ENCODE results near the gene SSBP2. TPM values are rescaled to one million over a fixed set of nuclear protein-coding genes. Genes with fewer than 3 reads are reported as not detected.

SSBP2 gene
- total and polyA plus RNA-seq, 2 of the 8 experiments (the other 6 are each of a cell fraction or from before 2014, with no cell fraction given): 21.5 to 36.2 TPM

DNA sequence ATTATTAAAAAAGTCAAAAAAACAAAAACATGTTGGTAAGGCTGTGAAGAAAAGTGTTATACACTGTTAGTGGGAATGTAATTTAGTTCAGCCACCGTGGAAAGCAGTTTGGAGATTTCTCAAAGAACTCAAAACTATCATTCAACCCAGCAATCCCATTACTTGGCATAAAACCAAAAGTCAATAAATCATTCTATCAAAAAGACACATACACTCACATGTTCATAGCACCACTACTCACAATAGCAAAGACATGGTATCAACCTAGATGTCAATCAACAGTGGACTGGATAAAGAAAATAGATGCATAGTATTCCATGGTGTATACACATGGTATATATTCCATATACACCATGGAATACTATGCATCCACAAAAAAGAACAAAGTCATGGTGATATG is 208.7 kb downstream of the SSBP2 start:
- H3K14ac ChIP-seq (ENCODE audit: insufficient read length): no peak overlapping the region
- no peak overlapping the region for H2BK15ac ChIP-seq (ENCODE audit: low read length)
- H3K18ac ChIP-seq (ENCODE audit: extremely low read depth, low read length): no peak overlapping the region
- no peak overlapping the region for H2BK12ac ChIP-seq (ENCODE audit: low read depth, low read length)
- no peaks in the 10 kb centered on the region for H3K4me1 ChIP-seq (replicated peaks in 1 of 4; ENCODE audit: control insufficient read depth in 3 of 4, insufficient read depth in 4 of 4, low read length in 3 of 4)
- no peaks in the 10 kb centered on the region for H4K20me1 ChIP-seq (replicated peaks in 1 of 2; ENCODE audit: control insufficient read depth in 1 of 2, insufficient read depth in 2 of 2, low read length in 2 of 2)
- H3K79me1 ChIP-seq (ENCODE audit: low read depth, low read length): no peaks in the 10 kb centered on the region
- H3K23ac ChIP-seq (ENCODE audit: insufficient read length): no peak overlapping the region
- H3K27me3 ChIP-seq (replicated peaks in 1 of 4; ENCODE audit: control insufficient read depth in 3 of 4, extremely low read depth in 1 of 4, insufficient read depth in 3 of 4, low read length in 3 of 4): no peaks in the 10 kb centered on the region
- no peak overlapping the region for H2AK5ac ChIP-seq (ENCODE audit: low read depth, low read length)
- H3K36me3 ChIP-seq (ENCODE audit: control insufficient read depth in 2 of 4, insufficient read depth in 4 of 4, low read length in 3 of 4): no peaks in the 10 kb centered on the region
- H3K56ac ChIP-seq (replicated peaks; ENCODE audit: insufficient read length, low read depth, low read length): no peak overlapping the region
- H3K4ac ChIP-seq (replicated peaks; ENCODE audit: insufficient read length, low read depth, low read length): no peak overlapping the region
- no peak overlapping the region for H4K91ac ChIP-seq (replicated peaks; ENCODE audit: insufficient read length, low read length)
- H3K9me3 ChIP-seq (ENCODE audit: insufficient read depth in 2 of 2, low read depth in 1 of 2, low read length in 1 of 2): peaks cover 0 to 3% of the 10 kb centered on the region in 2 experiments; a peak in 1 of 4 replicates
- no peak overlapping the region for H3K9ac ChIP-seq (replicated peaks in 1 of 4; ENCODE audit: extremely low read depth in 1 of 4, low read depth in 3 of 4, low read length in 3 of 4)
- no peak overlapping the region for H2BK120ac ChIP-seq (replicated peaks; ENCODE audit: low read depth, low read length)
- ChIA-PET CTCF (ENCODE audit: partially characterized antibody) (no interaction called here), POLR2A (ENCODE audit: partially characterized antibody) (no interaction called here)
- no peak overlapping the region for H3K4me2 ChIP-seq (ENCODE audit: insufficient read depth in 1 of 2, low read depth in 2 of 2, low read length in 2 of 2)
- no peak overlapping the region for H2BK20ac ChIP-seq (ENCODE audit: low read length)
- H2BK5ac ChIP-seq (ENCODE audit: low read depth, low read length): no peak overlapping the region
- H3K4me3 ChIP-seq (ENCODE audit: extremely low read depth in 1 of 4, insufficient read depth in 2 of 4, low read depth in 3 of 4, low read length in 4 of 4): no peak overlapping the region
- no peaks in the 10 kb centered on the region for H3K23me2 ChIP-seq (ENCODE audit: low read depth, low read length)
- WGBS, 2 experiments (ENCODE audit: extremely low coverage in 1 of 2, insufficient coverage in 1 of 2, insufficient read length in 1 of 2, insufficient replicate concordance in 2 of 2, low coverage in 1 of 2, low lambda C conversion rate in 2 of 2, missing lambda C conversion rate in 1 of 2): 100% methylated on average over 1 of the region's 1 CpG; no CpG with 5 or more reads in 1 of the 2 experiments
- no peak overlapping the region for H2AFZ ChIP-seq (ENCODE audit: low read length)
- H4K8ac ChIP-seq (ENCODE audit: extremely low read depth, insufficient read depth, low read length): no peak overlapping the region
- H3K79me2 ChIP-seq (ENCODE audit: control insufficient read depth in 1 of 2, insufficient read depth in 2 of 2, low read length in 2 of 2): no peaks in the 10 kb centered on the region
- H3K27ac ChIP-seq (ENCODE audit: low read depth, low read length): no peak overlapping the region
- DNase-seq (ENCODE audit: low read depth in 1 of 2, low spot score in 2 of 2) (no peak), FAIRE-seq (no peak)
- no peak overlapping the region for H4K5ac ChIP-seq (ENCODE audit: insufficient read length, low read depth, low read length)
- TF ChIP-seq SP4 (IDR thresholded peaks at IDR 0.05; ENCODE audit: low read length) (no peak), CHD2 (IDR thresholded peaks at IDR 0.05; ENCODE audit: low read length) (no peak), BACH1 (IDR thresholded peaks at IDR 0.05; ENCODE audit: low read length) (no peak), CTBP2 (IDR thresholded peaks at IDR 0.05; ENCODE audit: borderline replicate concordance, insufficient read depth, insufficient read length, low read length) (no peak), TAF7 (optimal IDR thresholded peaks at IDR 0.05; ENCODE audit: borderline replicate concordance, low read depth, low read length) (no peak), KDM4A (IDR thresholded peaks at IDR 0.05; ENCODE audit: low read depth, low read length, severe bottlenecking) (no peak), POU5F1 (IDR thresholded peaks at IDR 0.05; ENCODE audit: low read depth, low read length) (no peak), RFX5 (IDR thresholded peaks at IDR 0.05; ENCODE audit: borderline replicate concordance, low read depth, low read length) (no peak), SIRT6 (IDR thresholded peaks at IDR 0.05; ENCODE audit: low read length) (no peak), JUND (IDR thresholded peaks at IDR 0.05; ENCODE audit: low read length) (no peak), GABPA (IDR thresholded peaks at IDR 0.05; ENCODE audit: borderline replicate concordance, insufficient read depth, low read length) (no peak), BRCA1 (IDR thresholded peaks at IDR 0.05; ENCODE audit: low read depth, low read length) (no peak), RNF2 (IDR thresholded peaks at IDR 0.05; ENCODE audit: borderline replicate concordance, low read depth, low read length, missing control alignments, poor library complexity, severe bottlenecking) (no peak), ZNF274 (IDR thresholded peaks at IDR 0.05; ENCODE audit: borderline replicate concordance, extremely low read depth, low read length) (no peak)
- TF ChIP-seq, protein P1, sequence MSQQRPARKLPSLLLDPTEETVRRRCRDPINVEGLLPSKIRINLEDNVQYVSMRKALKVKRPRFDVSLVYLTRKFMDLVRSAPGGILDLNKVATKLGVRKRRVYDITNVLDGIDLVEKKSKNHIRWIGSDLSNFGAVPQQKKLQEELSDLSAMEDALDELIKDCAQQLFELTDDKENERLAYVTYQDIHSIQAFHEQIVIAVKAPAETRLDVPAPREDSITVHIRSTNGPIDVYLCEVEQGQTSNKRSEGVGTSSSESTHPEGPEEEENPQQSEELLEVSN (IDR thresholded peaks at IDR 0.05): no peak
